PC-9 (cell line): Measurements from ENCODE around the gene TMOD1. TPM values are rescaled to one million over a fixed set of nuclear protein-coding genes. Genes with fewer than 3 reads are reported as not detected.

Source experiments
- BruUV-seq: library from RNA; stranded (reverse); fragments of 400-500 nt; replicated peaks from 2 replicates; lab custom pipeline; 2021; lab: Mats Ljungman, UMichigan
- CTCF ChIA-PET: fragments of 300-600 bp; sonication (Branson Sonifier 250); formaldehyde crosslinking; loops from one replicate; lab custom pipeline; 2022; ENCODE audit warnings: antibody characterized with exemption; lab: Charles Lee
- POLR2A ChIA-PET: fragments of 300-600 bp; sonication (Branson Sonifier 250); formaldehyde crosslinking; loops from one replicate; lab custom pipeline; 2022; ENCODE audit warnings: antibody characterized with exemption; ENCODE audit not compliant: unreplicated experiment; lab: Charles Lee
- DNase-seq, 2 experiments: peaks; one replicate each; pipeline versions ENCODE4 v3.0.0 to v3.0.0-alpha.2; 2015 to 2022; ENCODE audit warnings: mixed read lengths in 1 of 2
- H2AFZ ChIP-seq: fragments of 200-600 bp; sonication (generic); 2 replicates; pipeline ENCODE4 v1.8.1; 2017; ENCODE audit warnings: antibody characterized with exemption
- H3F3A ChIP-seq: fragments of 200-600 bp; sonication (generic); 2 replicates; pipeline ENCODE4 v1.8.1; 2017; ENCODE audit warnings: antibody characterized with exemption, mild to moderate bottlenecking, low read depth; ENCODE audit not compliant: insufficient read depth
- H3K27ac ChIP-seq: fragments of 200-600 bp; sonication (generic); 2 replicates; pipeline ENCODE4 v1.6.1; 2016; ENCODE audit warnings: mixed run types
- H3K27me3 ChIP-seq: fragments of 200-600 bp; sonication (generic); 2 replicates; pipeline ENCODE4 v1.6.1; 2016; ENCODE audit warnings: low read depth, mixed run types; ENCODE audit not compliant: insufficient read depth
- H3K36me3 ChIP-seq: fragments of 200-600 bp; sonication (generic); 2 replicates; pipeline ENCODE4 v1.6.1; 2016; ENCODE audit warnings: low read depth, mixed run types
- H3K4me1 ChIP-seq: fragments of 200-600 bp; sonication (generic); replicated peaks from 2 replicates; pipeline ENCODE4 v1.6.1; 2016; ENCODE audit warnings: mixed run types; ENCODE audit not compliant: insufficient read depth
- H3K4me2 ChIP-seq: fragments of 200-600 bp; sonication (generic); 2 replicates; pipeline ENCODE4 v1.6.1; 2017; ENCODE audit warnings: mixed run types
- H3K4me3 ChIP-seq: fragments of 200-600 bp; sonication (generic); 2 replicates; pipeline ENCODE4 v1.6.1; 2016; ENCODE audit warnings: mixed run types
- H3K79me2 ChIP-seq: fragments of 200-600 bp; sonication (generic); 2 replicates; pipeline ENCODE4 v1.6.1; 2017; ENCODE audit warnings: low read depth, mixed run types
- H3K9me2 ChIP-seq: fragments of 200-600 bp; sonication (generic); 2 replicates; pipeline ENCODE4 v1.8.1; 2017; ENCODE audit warnings: mild to moderate bottlenecking; ENCODE audit not compliant: insufficient read depth
- H3K9me3 ChIP-seq: fragments of 200-600 bp; sonication (generic); 2 replicates; pipeline ENCODE4 v1.8.1; 2016; ENCODE audit warnings: low read depth; ENCODE audit not compliant: insufficient read depth
- H4K20me1 ChIP-seq: fragments of 200-600 bp; sonication (generic); 2 replicates; pipeline ENCODE4 v1.8.1; 2017; ENCODE audit not compliant: insufficient read depth
- EZH2 ChIP-seq: fragments of 200-600 bp; sonication (generic); IDR thresholded peaks from 2 replicates; pipeline ENCODE4 v1.8.0; 2017; ENCODE audit warnings: antibody characterized with exemption, low read depth
- intact Hi-C: fragments of 100-400 bp; cut with micrococcal nuclease; formaldehyde crosslinking; loops from one replicate; pipeline ENCODE4 v1.10.0; 2022; ENCODE audit not compliant: unreplicated experiment
- total RNA-seq: library from RNA; stranded (reverse); gene quantifications from 2 replicates; pipeline ENCODE4 v1.2.3, GENCODE V29; 2021
- TF ChIP-seq, protein P1 (sequence below): fragments of 200-600 bp; sonication (generic); conservative IDR thresholded peaks from 2 replicates; pipeline ENCODE4 v1.6.1; 2017; ENCODE audit warnings: mixed run types, antibody characterized with exemption, mild to moderate bottlenecking, moderate library complexity

The TMOD1 gene
- total RNA-seq, 1 experiment from 2014 or later: 6.8 TPM

DNA sequence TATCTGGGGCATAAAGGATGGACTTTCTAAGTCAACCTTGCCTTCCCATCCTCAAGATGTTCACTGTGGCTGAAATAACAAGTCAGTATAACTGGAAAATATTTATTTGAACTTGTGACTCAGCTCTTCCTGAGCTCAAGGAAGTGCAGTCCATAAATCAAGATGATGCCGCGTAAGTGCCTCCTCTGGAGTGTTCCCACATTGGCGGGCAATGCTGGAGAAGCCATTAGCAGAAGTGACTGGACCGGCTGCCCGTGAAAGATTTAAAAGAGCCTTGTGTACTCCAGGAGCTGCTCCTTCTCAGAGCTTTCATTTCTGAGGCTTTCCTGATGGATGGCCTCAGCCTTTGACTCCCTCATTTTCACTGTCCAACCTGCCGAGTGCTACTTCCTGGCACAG, 17.4 kb downstream of the TMOD1 start:
- Histone ChIP-seq H3K36me3 (no peaks in the 10 kb centered on the region), H3K9me3 (no peaks in the 10 kb centered on the region), H2AFZ (peak overlapping the region; percentile 60; the same call in 1 of the 2 replicates), H3K27ac (peak overlapping the region; percentile 68), H4K20me1 (no peaks in the 10 kb centered on the region), H3K4me2 (peak overlapping the region; percentile 58), H3K27me3 (no peaks in the 10 kb centered on the region), H3K79me2 (no peaks in the 10 kb centered on the region), H3K9me2 (no peaks in the 10 kb centered on the region), H3F3A (peaks cover 9% of the 10 kb centered on the region; the same call in 1 of the 2 replicates), H3K4me3 (no peak overlapping the region; the same call in 1 of the 2 replicates), H3K4me1 (peaks cover 24% of the 10 kb centered on the region)
- no peak for TF ChIP-seq EZH2
- TF ChIP-seq, protein P1, sequence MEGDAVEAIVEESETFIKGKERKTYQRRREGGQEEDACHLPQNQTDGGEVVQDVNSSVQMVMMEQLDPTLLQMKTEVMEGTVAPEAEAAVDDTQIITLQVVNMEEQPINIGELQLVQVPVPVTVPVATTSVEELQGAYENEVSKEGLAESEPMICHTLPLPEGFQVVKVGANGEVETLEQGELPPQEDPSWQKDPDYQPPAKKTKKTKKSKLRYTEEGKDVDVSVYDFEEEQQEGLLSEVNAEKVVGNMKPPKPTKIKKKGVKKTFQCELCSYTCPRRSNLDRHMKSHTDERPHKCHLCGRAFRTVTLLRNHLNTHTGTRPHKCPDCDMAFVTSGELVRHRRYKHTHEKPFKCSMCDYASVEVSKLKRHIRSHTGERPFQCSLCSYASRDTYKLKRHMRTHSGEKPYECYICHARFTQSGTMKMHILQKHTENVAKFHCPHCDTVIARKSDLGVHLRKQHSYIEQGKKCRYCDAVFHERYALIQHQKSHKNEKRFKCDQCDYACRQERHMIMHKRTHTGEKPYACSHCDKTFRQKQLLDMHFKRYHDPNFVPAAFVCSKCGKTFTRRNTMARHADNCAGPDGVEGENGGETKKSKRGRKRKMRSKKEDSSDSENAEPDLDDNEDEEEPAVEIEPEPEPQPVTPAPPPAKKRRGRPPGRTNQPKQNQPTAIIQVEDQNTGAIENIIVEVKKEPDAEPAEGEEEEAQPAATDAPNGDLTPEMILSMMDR: no peak
- DNase-seq: peak; percentile 71 to 95
- no TSS peak for BruUV-seq
- CTCF ChIA-PET: interaction anchor here (0.6 to 1.1 kb wide), 3 partner anchors 17 to 1754 kb away, joined by 3 to 5 read pairs (median 3); partner anchors contain the start of gene TMOD1
- POLR2A ChIA-PET: interaction anchor here (0.6 to 0.7 kb wide), 3 partner anchors 9 to 1133 kb away, joined by 3 to 6 read pairs (median 5); no protein-coding TSS in a partner anchor
- intact Hi-C loops: loop anchor here (1.0 kb wide), 1 partner anchor 10 kb away; no protein-coding TSS in a partner anchor

DNA sequence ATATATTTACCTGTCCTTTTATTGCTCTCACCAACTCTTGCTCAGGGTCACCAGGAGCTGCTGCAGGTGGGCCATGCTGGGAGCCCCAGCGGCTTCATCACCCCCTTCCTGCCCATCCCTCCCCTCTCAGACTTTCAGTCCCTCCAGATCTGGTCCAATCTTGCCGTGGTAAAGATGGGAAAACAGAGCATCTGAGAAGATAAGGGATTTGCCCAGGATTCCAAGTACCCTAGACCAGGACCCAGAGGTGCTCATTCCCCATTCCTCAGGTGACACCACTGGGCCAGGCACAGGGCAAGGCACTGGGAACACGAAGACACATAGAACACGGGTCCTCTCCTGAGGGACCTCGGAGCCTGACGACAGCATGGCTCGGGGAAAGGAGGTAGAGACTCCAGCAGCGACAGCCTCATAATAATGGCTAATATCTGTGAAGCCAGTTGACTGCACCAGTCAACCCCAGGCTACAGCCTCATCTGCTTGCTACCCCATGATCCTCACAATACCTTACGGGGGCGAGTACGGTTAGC, 18.0 kb downstream of the TMOD1 start:
- intact Hi-C loops: loop anchor here (1.0 kb wide), 1 partner anchor 10 kb away; no protein-coding TSS in a partner anchor
- ChIA-PET POLR2A (interaction anchor here (0.7 kb wide), 1 partner anchor 1133 kb away, joined by 3 read pairs; no protein-coding TSS in a partner anchor), CTCF (interaction anchor here (0.6 to 1.1 kb wide), 3 partner anchors 18 to 1755 kb away, joined by 3 to 5 read pairs (median 3); partner anchors contain the start of gene TMOD1)
- TF ChIP-seq, protein P1: no peak
- TF ChIP-seq EZH2: no peak
- no peaks in the 10 kb centered on the region for H3K27me3 ChIP-seq
- H4K20me1 ChIP-seq: no peaks in the 10 kb centered on the region
- 0 out of 2 replicates have a peak overlapping the region, but pooled peaks have one; percentile 60 for H2AFZ ChIP-seq
- peak overlapping the region; percentile 58 for H3K4me2 ChIP-seq
- peak overlapping the region; percentile 68 for H3K27ac ChIP-seq
- DNase-seq: no peak
- peaks cover 14% of the 10 kb centered on the region; the same call in 1 of the 2 replicates for H3F3A ChIP-seq
- H3K9me2 ChIP-seq: no peaks in the 10 kb centered on the region
- H3K79me2 ChIP-seq: no peaks in the 10 kb centered on the region
- no peaks in the 10 kb centered on the region for H3K36me3 ChIP-seq
- BruUV-seq: TSS peak; percentile 88
- H3K4me1 ChIP-seq: peaks cover 30% of the 10 kb centered on the region
- H3K9me3 ChIP-seq: no peaks in the 10 kb centered on the region
- no peak overlapping the region; the same call in 1 of the 2 replicates for H3K4me3 ChIP-seq

DNA sequence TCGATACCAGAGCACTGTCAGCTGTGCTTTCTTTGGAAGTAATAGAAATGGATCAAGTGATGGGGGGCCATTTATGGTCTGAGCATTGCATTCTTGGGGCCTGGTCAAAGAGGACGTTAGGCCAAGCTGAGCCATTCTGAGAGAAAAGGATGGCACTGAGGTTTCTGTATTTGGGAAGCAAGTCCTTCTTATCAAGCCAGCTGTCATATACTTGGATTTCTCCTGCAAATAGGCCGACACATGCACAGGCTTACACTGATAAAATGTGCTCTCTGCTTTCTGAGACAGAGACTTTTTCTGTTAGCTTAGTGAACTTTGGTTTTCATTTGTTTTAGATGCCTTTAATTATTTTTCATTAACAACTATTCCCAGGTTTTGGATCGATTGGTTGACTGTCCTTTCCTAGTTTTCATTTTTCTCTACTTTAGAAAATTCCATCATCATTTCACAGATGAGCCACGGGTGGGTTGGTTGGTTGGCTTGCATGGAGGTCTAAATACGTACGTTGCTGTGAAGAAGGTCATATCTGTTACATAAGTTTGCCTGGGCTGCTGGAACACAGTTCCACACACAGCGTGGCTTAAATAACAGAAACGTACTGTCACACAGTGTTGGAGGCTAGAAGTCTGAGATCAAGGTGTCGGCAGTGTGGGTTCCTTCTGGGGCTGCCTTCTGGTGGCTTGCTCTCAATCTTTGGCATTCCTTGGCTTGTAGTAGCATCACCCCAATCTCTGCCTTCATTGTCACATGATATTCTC, 20.3 kb downstream of the TMOD1 start:
- no peak overlapping the region for H3K4me2 ChIP-seq
- H3K9me3 ChIP-seq: no peaks in the 10 kb centered on the region
- H3K36me3 ChIP-seq: no peaks in the 10 kb centered on the region
- no peaks in the 10 kb centered on the region for H3K9me2 ChIP-seq
- H3K27ac ChIP-seq: no peak overlapping the region
- H3F3A ChIP-seq: peaks cover 33% of the 10 kb centered on the region
- no peaks in the 10 kb centered on the region for H3K27me3 ChIP-seq
- ChIA-PET POLR2A (no interaction called here), CTCF (no interaction called here)
- TF ChIP-seq EZH2: no peak
- TF ChIP-seq, protein P1: no peak
- H3K79me2 ChIP-seq: no peaks in the 10 kb centered on the region
- intact Hi-C loops: no loop called here
- no peak overlapping the region for H3K4me3 ChIP-seq
- H3K4me1 ChIP-seq: peaks cover 51% of the 10 kb centered on the region
- BruUV-seq: no TSS peak
- no peaks in the 10 kb centered on the region for H4K20me1 ChIP-seq
- H2AFZ ChIP-seq: no peak overlapping the region
- DNase-seq: no peak
